Fibroblast of skin of abdomen (primary cell): ENCODE measurements around the gene ZNF549.
A peak's percentile ranks its signal among the peaks of the same experiment; 100 is the strongest.

ENCODE experiments used
- DNase-seq: peaks from one replicate; pipeline ENCODE4 v3.0.0-alpha.2; 2013

The ZNF549 gene

GRCh38 chr19:57570707-57571106, 43.6 kb downstream of the ZNF549 start:
- DNase-seq = no peak

- no peak for DNase-seq
Observed at GRCh38 chr19:57572415-57572947, 45.3 kb downstream of the ZNF549 start.

GRCh38 chr19:57576661-57577060, 49.5 kb downstream of the ZNF549 start:
- no peak for DNase-seq

- DNase-seq = peak; percentile 98
Observed at GRCh38 chr19:57578487-57579205, 51.5 kb downstream of the ZNF549 start, which contains the start of gene ZNF416. Gene ZNF416 (minus strand): TSS chr19:57578911. CDS start chr19:57578704, 207 bp downstream.

- no peak for DNase-seq
Observed at GRCh38 chr19:57583104-57583520, 56.0 kb downstream of the ZNF549 start.

GRCh38 chr19:57583521-57584416, 56.6 kb downstream of the ZNF549 start, which contains the start of gene ZIK1:
Gene ZIK1 (plus strand): TSS chr19:57584145. CDS start chr19:57584357, 212 bp downstream.
- DNase-seq = peak; percentile 95

- peak; percentile 31 for DNase-seq
Observed at GRCh38 chr19:57587529-57587928, 60.4 kb downstream of the ZNF549 start.

GRCh38 chr19:57599377-57599760, 72.2 kb downstream of the ZNF549 start:
- DNase-seq = no peak

GRCh38 chr19:57599761-57600383, 72.7 kb downstream of the ZNF549 start, which contains the start of gene ZNF530:
Gene ZNF530 (plus strand): TSS chr19:57599885. CDS start chr19:57604346, 4,461 bp downstream.
- DNase-seq = peak; percentile 92

GRCh38 chr19:57606931-57607330, 79.8 kb downstream of the ZNF549 start:
- DNase-seq = no peak
